ENCODE data around the gene MMP1.
A peak's percentile ranks its signal among the peaks of the same experiment; 100 is the strongest.

Gene MMP1

DNA sequence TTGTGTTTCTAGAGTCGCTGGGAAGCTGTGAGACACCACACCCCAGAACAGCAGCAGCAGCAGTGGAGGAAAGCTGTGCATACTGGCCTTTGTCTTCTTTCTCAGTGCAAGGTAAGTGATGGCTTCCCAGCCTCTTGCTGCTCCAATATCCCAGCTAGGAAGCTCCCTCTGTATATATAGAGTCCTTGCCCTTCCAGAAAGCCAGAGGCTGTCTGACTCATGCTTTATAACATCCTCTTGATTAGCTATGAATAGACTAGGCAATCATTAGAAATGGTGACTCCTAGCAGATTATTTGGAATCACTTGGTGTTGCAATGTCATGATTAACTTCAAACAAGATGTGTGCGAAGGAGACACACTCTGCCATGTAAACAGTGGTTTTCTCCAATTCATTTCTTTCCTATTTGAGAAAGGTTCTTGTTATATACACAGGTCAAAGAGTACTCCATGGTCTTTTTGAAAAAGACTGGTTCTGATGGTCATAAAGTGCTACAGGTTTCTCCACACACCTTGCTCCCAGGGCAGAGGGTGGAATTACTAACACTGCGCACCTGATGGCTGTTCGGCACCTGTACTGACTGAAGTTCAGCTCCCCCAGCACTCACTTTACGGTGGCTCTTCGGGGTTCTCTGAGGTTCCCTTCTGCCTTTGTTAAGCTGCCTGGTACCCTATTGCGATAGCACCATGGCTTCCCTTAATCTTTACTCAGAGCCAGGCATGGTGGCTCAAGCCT, at the start of gene MMP1:
Gene MMP1, minus strand, starts transcription at position 149 of the 735 bp plus-strand sequence. Its CDS starts 68 bp downstream, at position 81.
- no peak for DNase-seq

DNA sequence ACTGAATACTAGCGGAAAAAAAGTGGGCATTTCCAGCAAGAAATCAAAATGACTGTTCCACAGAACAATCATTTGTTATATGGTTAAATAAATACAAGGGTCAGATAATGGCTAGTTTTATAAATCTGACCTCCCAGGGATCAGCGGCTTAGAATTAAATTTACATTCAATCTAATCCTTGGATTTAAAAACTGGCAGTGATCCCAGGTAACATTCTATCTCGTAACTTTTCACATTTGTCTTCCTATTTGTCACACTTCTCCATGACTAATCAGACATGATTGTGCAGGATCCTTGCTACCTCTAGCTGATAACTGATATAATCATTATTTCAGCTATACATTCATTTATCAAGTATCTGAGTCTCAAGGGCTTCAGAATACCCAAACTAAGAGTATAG, 48.3 kb upstream of the MMP1 start:
- DNase-seq, result no peak

DNA sequence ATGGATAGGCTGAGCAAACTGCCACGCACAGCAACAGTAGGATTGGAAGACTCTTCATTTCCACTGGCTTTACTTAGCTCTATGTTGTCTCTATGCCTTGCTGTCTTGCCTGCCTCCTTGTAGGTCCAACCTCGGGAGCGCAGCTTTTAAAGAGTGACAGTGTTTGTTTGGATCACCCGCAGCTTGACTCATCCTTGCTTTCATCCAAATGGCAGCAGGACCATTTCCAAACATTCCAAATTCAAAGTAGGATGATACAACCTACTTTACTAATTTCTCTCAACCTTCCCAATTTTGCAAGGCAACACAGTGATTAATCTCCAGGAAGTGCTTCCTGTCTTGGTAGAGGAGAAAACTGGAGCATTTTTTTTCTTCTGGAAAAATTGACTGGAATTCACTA, 45.5 kb upstream of the MMP1 start, which contains the start of gene MMP3:
Gene MMP3, minus strand, starts transcription at position 121 of the 400 bp plus-strand sequence. Its CDS starts 63 bp downstream, at position 58.
- DNase-seq, result no peak

DNA sequence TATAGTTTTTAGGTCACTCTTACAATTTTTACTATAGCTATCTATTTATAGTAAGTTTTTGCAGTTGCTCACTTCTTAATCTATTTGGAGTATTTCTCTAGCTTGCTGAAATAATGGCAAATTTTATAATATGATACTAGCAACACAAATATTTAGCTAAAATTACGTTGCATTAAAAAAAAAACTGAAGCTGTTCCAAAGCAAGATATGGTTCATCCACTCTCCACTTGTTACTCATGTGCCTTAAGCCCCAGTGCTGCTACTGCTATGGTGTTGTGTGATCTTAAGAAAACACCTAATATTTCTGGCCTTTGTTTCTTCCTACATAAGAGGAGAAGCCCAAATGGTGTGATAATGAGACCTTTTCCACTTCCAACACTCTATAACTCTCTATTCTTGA, 45.0 kb upstream of the MMP1 start:
- no peak for DNase-seq

DNA sequence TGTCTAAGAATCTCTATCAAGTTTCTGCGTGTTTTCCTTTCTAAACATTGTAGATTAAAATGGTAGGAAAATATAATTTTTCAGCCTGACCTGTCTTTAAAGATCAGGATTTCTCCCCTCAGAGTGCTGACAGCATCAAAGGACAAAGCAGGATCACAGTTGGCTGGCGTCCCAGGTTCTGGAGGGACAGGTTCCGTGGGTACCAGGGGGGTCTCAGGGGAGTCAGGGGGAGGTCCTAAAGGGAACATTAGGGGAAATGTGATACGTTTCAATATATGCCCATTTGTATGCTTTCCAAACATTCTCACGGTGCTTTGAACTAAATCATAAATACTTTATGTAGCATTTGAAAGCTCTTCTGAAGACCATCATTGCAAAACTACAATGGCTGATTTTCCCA, 42.1 kb upstream of the MMP1 start:
- no peak for DNase-seq

DNA sequence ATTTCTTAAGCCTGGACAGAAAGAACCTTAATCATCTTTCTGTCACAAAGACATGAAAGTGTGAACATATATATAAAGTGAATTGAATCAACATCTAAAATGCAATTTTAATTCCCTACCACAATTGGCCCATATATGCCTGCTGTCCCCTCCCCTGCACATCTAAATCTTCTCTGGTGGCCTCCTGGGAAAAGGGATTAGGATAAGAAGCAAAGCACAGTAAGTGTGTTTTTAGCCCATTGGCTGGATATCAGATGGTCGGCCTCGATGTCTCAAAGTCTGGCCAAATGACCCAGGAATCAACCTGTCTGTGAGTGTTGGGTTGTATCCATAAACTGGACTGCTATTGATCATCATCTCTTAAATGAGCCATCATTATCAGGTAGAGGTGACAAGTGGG, 39.7 kb upstream of the MMP1 start:
- DNase-seq, result no peak

DNA sequence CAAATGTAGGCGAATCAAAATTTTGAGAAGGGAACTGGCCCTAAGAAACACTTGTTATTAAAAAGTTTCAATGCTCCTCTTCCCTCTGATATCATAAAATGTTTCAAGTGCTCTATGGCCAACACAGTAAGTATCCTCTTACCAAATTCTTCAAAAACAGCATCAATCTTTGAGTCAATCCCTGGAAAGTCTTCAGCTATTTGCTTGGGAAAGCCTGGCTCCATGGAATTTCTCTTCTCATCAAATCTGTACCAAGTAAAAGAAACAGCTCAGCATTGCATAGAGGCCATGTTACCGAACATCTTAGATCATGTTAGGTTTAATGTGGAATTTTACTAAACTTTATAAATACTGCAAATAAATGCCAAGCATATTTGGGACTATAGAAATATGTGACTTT, 39.2 kb upstream of the MMP1 start:
- no peak for DNase-seq

DNA sequence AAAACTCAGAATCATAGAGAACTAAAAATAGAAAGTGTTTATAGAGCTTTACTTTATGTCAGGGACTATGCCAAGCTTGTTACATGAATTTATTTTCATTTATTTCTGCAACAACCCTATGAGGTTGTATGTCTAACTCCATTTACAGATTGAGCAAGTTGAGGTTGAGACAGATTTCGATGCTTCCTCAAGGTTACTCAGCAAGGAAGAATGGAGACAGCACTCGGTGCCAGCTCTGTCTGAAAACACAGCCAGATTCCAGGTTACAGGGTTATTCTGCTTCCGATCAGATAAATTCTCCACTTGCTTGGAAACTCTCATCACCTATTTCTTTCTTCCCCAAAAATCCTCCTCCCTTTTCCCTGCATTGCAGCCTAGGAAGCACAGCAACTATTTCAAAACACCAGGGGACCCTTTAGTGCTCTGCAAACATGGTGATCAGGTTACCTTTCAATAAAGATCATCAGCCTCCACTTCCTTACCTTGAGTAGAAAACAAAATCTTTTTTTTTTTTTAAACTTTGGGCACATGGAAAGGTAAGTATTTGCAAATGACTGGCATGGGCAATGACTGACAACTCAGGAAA, 38.4 kb upstream of the MMP1 start:
- DNase-seq, result no peak

DNA sequence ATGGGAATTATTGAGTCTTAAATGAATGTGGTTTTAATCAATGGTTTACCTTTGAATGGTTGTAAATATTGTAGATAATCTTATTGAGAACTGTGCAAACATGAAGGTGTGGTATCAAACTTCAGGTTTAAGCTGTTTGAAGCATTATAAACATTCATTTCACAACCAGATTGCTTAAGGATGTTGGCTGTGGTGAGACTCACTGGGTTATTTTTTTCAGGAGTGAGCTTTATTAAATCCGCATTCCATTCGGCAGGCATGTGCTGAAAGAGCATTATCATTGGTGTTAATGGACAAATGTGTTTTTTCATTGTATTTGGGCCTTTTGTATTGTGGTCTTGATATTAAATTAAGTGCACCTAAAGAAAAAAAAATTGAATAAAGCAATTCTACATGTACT, 35.8 kb upstream of the MMP1 start:
- no peak for DNase-seq

DNA sequence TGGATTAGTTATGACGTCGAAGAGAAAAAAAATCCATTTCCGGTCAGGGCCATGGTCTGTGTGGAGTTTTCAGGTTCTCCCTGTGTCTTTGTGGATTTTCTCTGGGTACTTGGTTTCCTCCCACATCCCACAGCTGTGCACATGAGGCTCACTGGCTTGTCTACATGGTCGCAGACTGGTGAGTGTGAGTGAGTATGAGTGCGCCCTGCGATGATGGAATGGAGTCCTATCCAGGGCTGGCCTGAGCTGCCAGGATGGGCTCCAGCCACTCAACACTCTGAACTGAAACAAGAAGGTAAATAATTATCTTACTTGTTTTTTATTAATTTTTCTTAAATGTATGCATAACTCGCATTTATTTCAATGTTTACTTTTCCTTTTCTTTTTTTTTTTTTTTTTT, 34.7 kb upstream of the MMP1 start:
- no peak for DNase-seq

DNA sequence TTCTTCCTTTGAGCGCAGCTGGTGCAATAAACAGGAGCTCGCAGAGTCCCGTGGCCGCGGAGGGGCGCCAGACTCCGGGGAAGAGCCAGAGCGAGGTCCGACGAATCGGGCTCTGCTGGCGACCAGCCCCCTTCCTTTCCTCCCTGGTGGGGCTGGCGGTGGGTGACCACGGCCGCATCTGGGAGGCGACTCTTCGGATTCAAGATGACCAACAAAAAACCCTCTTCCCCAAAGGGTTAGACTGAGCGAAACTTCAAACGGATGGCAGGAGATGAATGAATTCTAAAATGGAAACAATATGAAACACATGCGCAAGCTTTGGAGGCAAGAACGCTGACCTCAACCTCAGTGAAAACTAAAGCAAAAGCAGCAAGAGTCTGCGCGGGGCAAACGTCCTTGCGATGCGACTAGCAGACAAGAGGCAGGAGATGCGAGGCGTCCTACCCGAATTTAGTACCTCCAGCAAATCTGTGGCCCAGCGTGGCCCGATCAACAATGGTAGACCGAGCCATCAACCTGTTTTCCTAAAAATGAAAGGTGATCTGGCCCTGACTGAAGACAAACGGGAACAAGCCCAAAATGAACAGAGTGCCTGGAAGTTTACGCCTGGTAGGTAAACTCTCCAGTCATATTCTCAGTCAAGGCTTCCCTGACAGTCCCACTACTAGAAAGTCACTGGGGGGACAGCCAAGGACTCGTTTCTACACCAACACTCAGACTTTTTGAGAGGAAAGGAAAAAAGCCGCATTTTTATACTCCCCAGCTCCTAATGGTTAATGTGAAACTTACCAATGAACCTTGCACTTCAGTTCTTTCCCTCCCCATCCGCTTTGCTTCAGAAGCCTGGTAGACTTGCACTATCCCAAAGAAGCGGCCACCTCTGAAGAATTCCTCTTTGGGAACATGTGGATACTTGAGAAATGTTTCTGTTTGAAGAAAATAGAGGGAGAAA, 33.8 kb upstream of the MMP1 start:
- peak; percentile 26 for DNase-seq

DNA sequence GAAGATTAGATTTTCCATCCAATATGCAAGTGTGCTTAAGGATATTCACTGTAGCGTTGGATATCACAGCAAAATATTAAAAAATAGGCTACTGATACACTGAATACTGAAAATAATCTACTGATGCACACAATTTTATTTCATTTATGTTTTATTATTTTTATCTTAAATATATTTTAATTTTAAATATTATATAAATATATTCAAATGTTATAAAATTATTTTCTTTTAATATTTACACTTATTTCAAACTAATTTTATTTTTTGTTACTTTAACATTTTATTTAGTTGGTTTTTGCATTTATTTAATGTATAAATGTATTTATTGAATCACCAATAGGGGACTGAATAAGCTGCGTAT, 33.1 kb upstream of the MMP1 start:
- no peak for DNase-seq

DNA sequence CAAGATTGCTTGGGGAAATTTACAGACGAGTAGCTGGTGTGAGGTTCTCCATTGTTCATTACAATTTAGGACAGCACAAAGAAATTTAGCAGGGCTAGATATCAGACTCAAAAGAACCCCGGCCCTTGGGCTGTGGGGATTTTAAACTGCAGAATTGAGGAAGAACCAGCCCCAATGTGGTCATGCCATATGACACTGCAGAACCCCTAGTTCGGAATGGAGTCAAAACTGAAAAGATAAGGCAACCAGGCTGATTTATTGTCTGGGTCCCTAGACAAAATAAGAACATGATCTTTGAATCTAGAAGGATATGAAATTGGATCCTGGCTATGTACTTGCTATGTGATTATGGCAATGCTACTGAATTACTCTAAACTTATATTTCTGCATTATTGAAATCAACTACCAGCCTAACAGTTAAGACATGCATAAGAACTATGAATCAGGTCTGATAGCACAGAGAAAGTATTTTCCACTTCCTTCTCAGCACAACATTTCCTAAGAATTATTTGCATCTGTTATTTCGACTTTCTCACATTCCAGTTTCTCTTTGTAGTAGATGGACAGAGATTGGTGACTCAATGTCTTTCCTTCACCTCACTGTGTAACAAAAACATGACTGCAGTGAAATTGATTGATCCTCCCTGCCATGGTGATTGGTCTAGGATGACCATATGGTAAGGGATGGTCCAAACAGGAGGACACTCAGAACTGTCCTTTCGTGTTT, 32.2 kb upstream of the MMP1 start:
- DNase-seq, result no peak

DNA sequence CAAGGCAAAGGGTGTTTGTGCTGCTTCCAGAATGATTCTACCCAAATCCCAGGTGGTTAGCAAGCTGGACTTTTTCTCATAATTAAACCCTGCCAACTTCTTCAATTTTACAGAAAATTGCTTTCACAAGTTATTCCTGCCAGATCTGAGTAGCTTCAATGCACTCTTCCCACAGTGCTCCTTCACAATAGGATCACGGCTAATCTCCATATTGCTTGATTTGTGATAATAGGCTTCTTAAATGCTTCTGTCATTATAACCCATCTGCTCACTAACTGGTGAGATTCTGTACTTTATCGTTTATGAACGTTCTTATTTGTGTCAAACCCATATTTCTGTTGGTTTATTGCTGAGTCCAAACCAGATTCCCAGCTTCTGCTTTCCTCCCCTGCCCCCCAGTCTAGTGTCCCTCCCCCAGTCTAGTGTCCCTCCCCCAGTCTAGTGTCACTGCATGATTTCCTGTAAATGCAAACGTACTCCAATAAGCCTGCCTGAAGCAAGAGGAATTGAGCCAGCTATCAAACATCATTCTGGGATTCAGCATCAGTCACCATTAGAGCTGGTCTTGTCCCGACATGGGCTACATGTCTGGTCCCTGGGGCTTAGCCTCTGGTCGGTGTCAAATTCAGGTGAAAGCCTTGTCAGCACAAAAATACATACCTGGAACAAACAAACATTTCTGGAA, 31.5 kb upstream of the MMP1 start:
- no peak for DNase-seq

DNA sequence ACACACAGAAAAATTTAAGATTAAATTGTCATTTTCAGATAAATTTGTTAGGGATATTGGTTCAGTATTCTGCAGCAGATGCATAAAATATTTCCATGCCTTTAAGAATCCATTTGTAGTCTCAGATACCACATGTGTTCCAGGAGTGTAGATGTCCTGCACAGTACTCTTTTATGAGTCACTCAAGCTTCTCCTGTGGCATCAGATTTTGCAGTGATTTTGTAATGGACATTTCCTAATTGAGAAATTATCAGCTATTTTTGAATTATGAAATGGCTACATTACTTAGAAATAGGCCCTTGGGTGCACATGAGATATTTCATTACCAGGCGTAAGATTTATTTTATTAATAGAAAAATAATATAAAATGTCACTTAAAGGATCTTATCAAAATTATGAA, 26.6 kb upstream of the MMP1 start:
- DNase-seq, result no peak

DNA sequence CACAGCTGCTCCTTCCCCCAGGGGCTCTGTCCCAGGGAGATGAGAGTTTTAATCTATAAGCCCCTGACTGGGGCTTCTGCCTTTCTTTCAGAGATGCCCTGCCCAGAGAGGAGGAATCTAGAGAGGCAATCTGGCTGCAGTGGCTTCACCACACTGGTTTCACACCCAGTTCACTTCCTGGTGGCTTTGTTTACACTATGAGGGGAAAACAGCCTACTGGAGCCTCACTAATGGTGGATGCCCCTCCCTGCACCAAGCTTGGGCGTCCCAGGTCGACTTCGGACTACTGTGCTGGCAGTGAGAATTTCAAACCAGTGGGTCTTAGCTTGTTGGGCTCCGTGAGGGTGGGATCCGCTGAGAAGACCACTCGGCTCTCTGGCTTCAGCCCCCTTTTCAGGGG, 21.5 kb upstream of the MMP1 start:
- no peak for DNase-seq

DNA sequence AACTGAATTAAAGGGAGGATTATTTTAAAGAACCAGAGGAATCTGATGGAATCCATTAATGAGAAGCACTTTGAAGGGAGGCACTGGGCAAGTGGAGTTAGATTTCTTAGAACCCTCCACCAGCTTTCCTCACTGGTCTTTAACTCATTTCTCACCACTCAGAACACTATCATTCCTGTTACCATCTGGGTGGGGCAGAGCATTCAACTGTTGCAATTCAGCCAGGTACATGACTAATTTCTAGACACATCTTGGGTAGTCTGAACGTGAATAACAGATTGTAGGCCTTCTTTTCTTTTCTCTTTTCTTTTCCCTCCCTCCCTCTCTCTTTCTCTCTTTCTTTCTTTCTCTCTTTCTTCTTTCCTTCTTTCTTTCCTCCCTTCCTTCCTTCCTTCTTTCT, 15.5 kb upstream of the MMP1 start:
- no peak for DNase-seq

DNA sequence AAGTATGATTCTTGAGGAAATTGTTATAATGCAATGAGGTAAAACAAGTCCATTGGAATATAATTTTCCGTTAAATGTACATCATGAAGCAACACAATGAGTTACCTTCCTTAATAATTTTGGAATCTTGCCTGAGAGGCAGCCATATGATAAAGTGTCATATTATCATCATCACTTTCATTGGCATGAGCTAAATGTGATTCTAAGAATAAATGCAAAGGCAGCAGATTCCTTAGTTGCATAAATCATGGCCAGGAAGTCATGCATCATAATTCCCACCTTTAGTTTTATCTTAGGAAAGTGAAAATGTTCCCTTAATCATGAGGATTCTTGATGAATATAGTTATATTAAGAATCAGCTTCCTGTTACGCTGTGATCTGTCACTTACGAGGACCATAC, 14.2 kb upstream of the MMP1 start:
- no peak for DNase-seq

DNA sequence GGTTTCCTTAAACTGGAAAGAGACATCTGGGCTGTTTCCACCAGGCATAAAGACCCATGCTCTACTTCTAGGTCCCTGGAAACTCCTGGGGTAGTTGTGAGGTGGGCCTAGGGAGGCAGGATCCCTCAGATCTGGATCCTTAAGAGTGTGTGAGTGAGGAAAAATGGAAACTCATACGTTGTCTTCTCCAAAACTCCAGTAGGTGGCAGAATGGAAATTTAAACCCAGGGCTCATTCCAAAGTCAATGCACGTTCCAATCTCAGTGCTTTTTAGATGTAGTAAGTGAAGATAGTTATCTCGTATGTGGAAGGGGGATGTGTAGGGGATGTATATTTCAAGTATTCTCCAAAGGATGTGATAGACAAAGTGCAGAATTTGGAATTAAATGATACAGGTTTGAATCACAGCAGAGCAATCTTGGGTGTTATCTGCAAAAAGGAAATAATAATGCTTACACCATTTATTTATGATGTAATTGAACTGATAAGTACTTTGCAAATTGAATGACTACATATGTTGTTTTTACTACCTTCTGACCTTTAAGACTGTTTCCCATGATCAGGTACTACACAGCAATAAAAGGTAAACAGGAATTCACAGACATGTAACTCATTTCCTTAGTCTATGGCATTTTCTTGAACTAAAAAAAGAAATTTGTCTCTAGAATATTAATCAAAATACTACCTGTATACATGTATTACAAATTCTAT, 13.1 kb upstream of the MMP1 start:
- DNase-seq, result no peak

DNA sequence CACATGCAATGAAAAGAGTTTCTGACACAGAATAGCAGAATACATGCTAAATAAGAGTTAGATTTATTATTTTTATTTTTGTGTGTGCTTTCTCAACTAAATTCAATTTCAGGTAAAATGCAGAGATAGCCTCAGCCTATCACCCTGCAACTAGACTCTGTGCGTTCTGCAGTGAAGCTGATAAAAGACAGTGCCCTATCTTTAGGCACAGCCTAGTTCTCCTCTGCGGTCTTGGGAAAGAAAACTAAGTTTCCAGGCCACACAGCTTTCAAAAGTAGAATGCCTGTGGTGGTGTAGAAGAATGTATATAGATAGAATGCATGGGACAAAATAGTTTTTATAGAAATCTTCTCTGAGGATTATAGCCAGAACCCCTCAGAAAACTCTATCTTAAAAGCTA, 12.0 kb upstream of the MMP1 start:
- DNase-seq, result no peak

DNA sequence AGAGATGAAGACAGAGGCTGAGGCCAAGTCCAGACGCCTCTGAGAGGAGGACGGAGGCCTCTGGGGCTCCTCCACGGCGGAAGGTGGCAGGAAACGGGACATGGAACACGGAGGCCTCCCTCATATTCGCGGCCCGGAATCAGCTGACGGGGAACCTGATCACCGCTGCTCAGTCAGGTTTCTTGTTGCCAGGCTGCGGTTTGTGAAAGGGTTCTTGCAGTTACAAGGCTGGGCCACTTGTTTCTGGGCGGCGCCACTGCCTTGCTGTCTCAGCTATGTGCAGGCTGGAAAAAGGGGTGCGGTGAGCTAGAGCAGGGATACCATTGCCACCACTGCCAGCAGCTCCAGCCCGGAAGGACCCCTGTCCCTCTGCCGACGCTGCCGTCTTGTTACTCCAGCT, 10.0 kb upstream of the MMP1 start:
- no peak for DNase-seq

DNA sequence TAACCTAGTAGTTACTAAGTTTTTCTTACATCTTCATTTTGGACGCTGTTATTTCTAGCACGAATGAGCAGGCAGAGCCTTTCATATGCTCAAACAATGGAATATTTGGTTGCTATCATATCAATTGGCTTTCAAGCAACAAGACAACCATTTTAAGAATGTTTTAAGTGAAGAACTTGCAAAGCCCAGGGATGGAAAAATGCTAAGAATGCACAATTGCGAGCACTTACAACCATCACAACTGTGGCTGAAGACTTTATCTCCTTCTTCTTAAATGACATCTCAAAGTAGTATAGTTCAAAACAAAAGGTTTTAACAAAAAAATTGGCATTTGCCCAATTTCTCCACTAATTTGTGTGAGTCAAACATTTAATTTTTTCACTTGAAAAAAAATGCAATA, 8.3 kb upstream of the MMP1 start:
- no peak for DNase-seq
